ENCODE measurements around the gene SNX18.

SNX18 gene

GRCh38 chr5:54495027-54495426, 22.5 kb upstream of the SNX18 start:
- Mint-ChIP-seq H3K27me3 (ENCODE audit: low read depth, poor library complexity) (peaks cover 4% of the 10 kb centered on the region), H3K9me3 (peaks cover 26% of the 10 kb centered on the region), H3K36me3 (ENCODE audit: low read depth) (no peaks in the 10 kb centered on the region), H3K4me1 (peaks cover 6% of the 10 kb centered on the region), H3K27ac (no peak overlapping the region), H3K4me3 (no peak overlapping the region)
- DNase-seq: no peak
- TF ChIP-seq, protein P1, sequence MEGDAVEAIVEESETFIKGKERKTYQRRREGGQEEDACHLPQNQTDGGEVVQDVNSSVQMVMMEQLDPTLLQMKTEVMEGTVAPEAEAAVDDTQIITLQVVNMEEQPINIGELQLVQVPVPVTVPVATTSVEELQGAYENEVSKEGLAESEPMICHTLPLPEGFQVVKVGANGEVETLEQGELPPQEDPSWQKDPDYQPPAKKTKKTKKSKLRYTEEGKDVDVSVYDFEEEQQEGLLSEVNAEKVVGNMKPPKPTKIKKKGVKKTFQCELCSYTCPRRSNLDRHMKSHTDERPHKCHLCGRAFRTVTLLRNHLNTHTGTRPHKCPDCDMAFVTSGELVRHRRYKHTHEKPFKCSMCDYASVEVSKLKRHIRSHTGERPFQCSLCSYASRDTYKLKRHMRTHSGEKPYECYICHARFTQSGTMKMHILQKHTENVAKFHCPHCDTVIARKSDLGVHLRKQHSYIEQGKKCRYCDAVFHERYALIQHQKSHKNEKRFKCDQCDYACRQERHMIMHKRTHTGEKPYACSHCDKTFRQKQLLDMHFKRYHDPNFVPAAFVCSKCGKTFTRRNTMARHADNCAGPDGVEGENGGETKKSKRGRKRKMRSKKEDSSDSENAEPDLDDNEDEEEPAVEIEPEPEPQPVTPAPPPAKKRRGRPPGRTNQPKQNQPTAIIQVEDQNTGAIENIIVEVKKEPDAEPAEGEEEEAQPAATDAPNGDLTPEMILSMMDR (IDR thresholded peaks at IDR 0.05): no peak

- Mint-ChIP-seq H3K27ac (no peak overlapping the region), H3K4me3 (no peak overlapping the region)
Measured at GRCh38 chr5:54514291-54514690, 3.3 kb upstream of the SNX18 start.

DNA sequence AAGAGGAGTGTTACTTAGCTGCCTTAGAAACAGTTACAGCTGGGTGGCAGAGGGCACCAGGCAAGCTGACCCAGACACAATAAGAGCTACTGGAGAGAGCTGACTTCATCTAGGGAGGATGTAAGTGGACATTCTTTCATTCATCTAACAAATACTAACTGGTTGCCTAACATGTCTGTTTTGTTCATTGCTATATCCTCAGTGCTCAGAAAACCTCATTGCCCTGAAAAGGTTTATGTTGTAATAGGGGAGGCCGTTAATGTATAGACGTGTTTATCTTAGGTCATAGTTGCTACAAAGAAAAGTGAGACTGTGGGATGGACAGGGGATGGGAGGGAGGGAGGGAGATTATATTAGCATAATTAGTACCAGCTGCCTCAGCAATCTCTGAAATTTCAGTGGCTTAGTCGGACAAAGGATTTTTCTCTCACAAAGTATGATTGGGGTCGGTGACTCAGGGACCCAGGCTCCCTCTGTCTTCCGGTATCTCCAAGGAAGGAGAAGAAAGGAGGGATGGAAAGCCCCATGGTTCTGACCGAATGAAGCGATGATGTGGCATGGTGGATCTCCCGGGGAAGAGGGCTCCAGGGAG, 2.6 kb upstream of the SNX18 start:
- H3K4me3 Mint-ChIP-seq: no peak overlapping the region
- peaks cover 15% of the 10 kb centered on the region for H3K36me3 Mint-ChIP-seq (ENCODE audit: low read depth)
- H3K4me1 Mint-ChIP-seq: peaks cover 39% of the 10 kb centered on the region

More at GRCh38 chr5:54514291-54514690, 3.3 kb upstream of the SNX18 start:
- peaks cover 8% of the 10 kb centered on the region for H3K36me3 Mint-ChIP-seq (ENCODE audit: low read depth)
- DNase-seq: peak; percentile 27
- H3K4me1 Mint-ChIP-seq: peaks cover 32% of the 10 kb centered on the region
- H3K27me3 Mint-ChIP-seq (ENCODE audit: low read depth, poor library complexity): peaks cover 3% of the 10 kb centered on the region
- TF ChIP-seq, protein P1 (IDR thresholded peaks at IDR 0.05): no peak
- peaks cover 6% of the 10 kb centered on the region for H3K9me3 Mint-ChIP-seq

DNA sequence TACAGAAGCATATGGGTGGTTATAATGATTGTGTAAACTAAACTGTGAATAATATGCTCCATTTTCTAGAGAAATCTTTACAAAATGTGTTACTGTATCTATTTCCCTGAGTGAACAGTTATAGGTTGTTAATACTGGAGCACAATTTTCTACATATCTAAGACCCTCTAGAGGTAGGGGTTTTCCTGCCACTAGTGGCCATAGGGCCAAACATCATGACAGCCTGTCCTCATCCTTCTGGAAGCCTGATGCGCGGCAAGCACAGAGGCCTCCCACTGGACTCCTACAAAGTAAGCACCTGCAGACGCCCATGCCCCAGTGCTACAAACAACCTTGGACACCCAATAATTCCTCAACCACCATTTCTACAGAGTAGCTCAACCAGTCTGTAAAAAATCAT, 1.9 kb upstream of the SNX18 start:
- TF ChIP-seq, protein P1 (IDR thresholded peaks at IDR 0.05): no peak
- Mint-ChIP-seq H3K27ac (no peak overlapping the region), H3K4me3 (no peak overlapping the region), H3K9me3 (no peaks in the 10 kb centered on the region), H3K36me3 (ENCODE audit: low read depth) (peaks cover 15% of the 10 kb centered on the region), H3K4me1 (peaks cover 46% of the 10 kb centered on the region), H3K27me3 (ENCODE audit: low read depth, poor library complexity) (peaks cover 3% of the 10 kb centered on the region)
- no peak for DNase-seq

More for the DNA sequence above, 2.6 kb upstream of the SNX18 start:
- Mint-ChIP-seq H3K27me3 (ENCODE audit: low read depth, poor library complexity) (peaks cover 3% of the 10 kb centered on the region), H3K27ac (peak overlapping the region; percentile 79), H3K9me3 (no peaks in the 10 kb centered on the region)
- TF ChIP-seq, protein P1 (IDR thresholded peaks at IDR 0.05): no peak
- DNase-seq: no peak

- H3K27ac Mint-ChIP-seq: no peak overlapping the region
- H3K36me3 Mint-ChIP-seq (ENCODE audit: low read depth): peaks cover 15% of the 10 kb centered on the region
- TF ChIP-seq, protein P1 (IDR thresholded peaks at IDR 0.05): no peak
- peaks cover 51% of the 10 kb centered on the region for H3K4me1 Mint-ChIP-seq
- no peaks in the 10 kb centered on the region for H3K9me3 Mint-ChIP-seq
- no peak for DNase-seq
- peaks cover 3% of the 10 kb centered on the region for H3K27me3 Mint-ChIP-seq (ENCODE audit: low read depth, poor library complexity)
- H3K4me3 Mint-ChIP-seq: peak overlapping the region; percentile 13
Measured at GRCh38 chr5:54516051-54516655, 1.4 kb upstream of the SNX18 start.

GRCh38 chr5:54517174-54517511, 416 bp upstream of the SNX18 start:
- H3K27me3 Mint-ChIP-seq (ENCODE audit: low read depth, poor library complexity): no peaks in the 10 kb centered on the region
- no peak for DNase-seq
- H3K4me1 Mint-ChIP-seq: peaks cover 56% of the 10 kb centered on the region
- TF ChIP-seq, protein P1 (IDR thresholded peaks at IDR 0.05): no peak
- H3K27ac Mint-ChIP-seq: no peak overlapping the region
- H3K9me3 Mint-ChIP-seq: no peaks in the 10 kb centered on the region
- peaks cover 15% of the 10 kb centered on the region for H3K36me3 Mint-ChIP-seq (ENCODE audit: low read depth)
- peak overlapping the region; percentile 78 for H3K4me3 Mint-ChIP-seq

Measured in nephron progenitor cell (in vitro differentiated cells).